ENCODE results near the gene LIPC. TPM values are rescaled to one million over a fixed set of nuclear protein-coding genes. Genes with fewer than 3 reads are reported as not detected.

LIPC gene
- total RNA-seq, 1 donor from 2014 or later = not detected

- no peaks in the 10 kb centered on the region for H3K27me3 ChIP-seq
- DNase-seq (ENCODE audit: extremely low spot score in 2 of 2) = no peak
- intact Hi-C loops (cut with DNase I) = no loop called here
- no peaks in the 10 kb centered on the region for H3K36me3 ChIP-seq
- no peak overlapping the region for H3K4me3 ChIP-seq
- no peaks in the 10 kb centered on the region for H3K9me3 ChIP-seq
- H3K4me1 ChIP-seq = no peaks in the 10 kb centered on the region
- TF ChIP-seq POLR2A (IDR thresholded peaks at IDR 0.05) (no peak), POLR2AphosphoS5 (IDR thresholded peaks at IDR 0.05; ENCODE audit: insufficient read depth in 1 of 2, low read depth in 1 of 2) (no peak), CTCF (IDR thresholded peaks at IDR 0.05) (no peak)
- H3K27ac ChIP-seq = no peak overlapping the region
These were observed 134.2 kb downstream of the LIPC start for GRCh38 chr15:58566029-58566428.

GRCh38 chr15:58568157-58568571, 136.4 kb downstream of the LIPC start:
- Histone ChIP-seq H3K36me3 (no peaks in the 10 kb centered on the region), H3K27ac (no peak overlapping the region), H3K4me3 (no peak overlapping the region), H3K27me3 (no peaks in the 10 kb centered on the region), H3K4me1 (no peaks in the 10 kb centered on the region), H3K9me3 (no peaks in the 10 kb centered on the region)
- intact Hi-C loops (cut with DNase I) = no loop called here
- no peak for DNase-seq (ENCODE audit: extremely low spot score in 2 of 2)
- TF ChIP-seq CTCF (IDR thresholded peaks at IDR 0.05) (no peak), POLR2A (IDR thresholded peaks at IDR 0.05) (no peak), POLR2AphosphoS5 (IDR thresholded peaks at IDR 0.05; ENCODE audit: insufficient read depth in 1 of 2, low read depth in 1 of 2) (no peak)

GRCh38 chr15:58569455-58569854, 137.7 kb downstream of the LIPC start:
- Histone ChIP-seq H3K27ac (no peak overlapping the region), H3K4me1 (no peaks in the 10 kb centered on the region), H3K9me3 (no peaks in the 10 kb centered on the region), H3K4me3 (no peak overlapping the region), H3K27me3 (no peaks in the 10 kb centered on the region), H3K36me3 (no peaks in the 10 kb centered on the region)
- intact Hi-C loops (cut with DNase I) = no loop called here
- DNase-seq (ENCODE audit: extremely low spot score in 2 of 2) = no peak
- TF ChIP-seq POLR2A (IDR thresholded peaks at IDR 0.05) (no peak), POLR2AphosphoS5 (IDR thresholded peaks at IDR 0.05; ENCODE audit: insufficient read depth in 1 of 2, low read depth in 1 of 2) (no peak), CTCF (IDR thresholded peaks at IDR 0.05) (no peak)

- Histone ChIP-seq H3K27ac (no peak overlapping the region), H3K27me3 (no peaks in the 10 kb centered on the region), H3K36me3 (no peaks in the 10 kb centered on the region), H3K4me1 (no peaks in the 10 kb centered on the region), H3K9me3 (no peaks in the 10 kb centered on the region), H3K4me3 (no peak overlapping the region)
- intact Hi-C loops (cut with DNase I) = no loop called here
- no peak for DNase-seq (ENCODE audit: extremely low spot score in 2 of 2)
- TF ChIP-seq POLR2AphosphoS5 (IDR thresholded peaks at IDR 0.05; ENCODE audit: insufficient read depth in 1 of 2, low read depth in 1 of 2) = no peak
- TF ChIP-seq POLR2A (IDR thresholded peaks at IDR 0.05) = no peak
- no peak for TF ChIP-seq CTCF (IDR thresholded peaks at IDR 0.05)
These were observed 139.7 kb downstream of the LIPC start for GRCh38 chr15:58571491-58571890.

GRCh38 chr15:58572521-58572920, 140.7 kb downstream of the LIPC start:
- Histone ChIP-seq H3K9me3 (no peaks in the 10 kb centered on the region), H3K4me1 (no peaks in the 10 kb centered on the region), H3K4me3 (no peak overlapping the region), H3K36me3 (no peaks in the 10 kb centered on the region), H3K27ac (no peak overlapping the region), H3K27me3 (no peaks in the 10 kb centered on the region)
- TF ChIP-seq POLR2AphosphoS5 (IDR thresholded peaks at IDR 0.05; ENCODE audit: insufficient read depth in 1 of 2, low read depth in 1 of 2) = no peak
- TF ChIP-seq POLR2A (IDR thresholded peaks at IDR 0.05) = no peak
- TF ChIP-seq CTCF (IDR thresholded peaks at IDR 0.05) = no peak
- no peak for DNase-seq (ENCODE audit: extremely low spot score in 2 of 2)
- intact Hi-C loops (cut with DNase I) = no loop called here
